ENCODE measurements around the gene CDR2. TPM values are rescaled to one million over a fixed set of nuclear protein-coding genes. Genes with fewer than 3 reads are reported as not detected.

CDR2 gene
- total and polyA plus RNA-seq, 12 donors: 11.3 to 31.2 (median 17.7) TPM

DNA sequence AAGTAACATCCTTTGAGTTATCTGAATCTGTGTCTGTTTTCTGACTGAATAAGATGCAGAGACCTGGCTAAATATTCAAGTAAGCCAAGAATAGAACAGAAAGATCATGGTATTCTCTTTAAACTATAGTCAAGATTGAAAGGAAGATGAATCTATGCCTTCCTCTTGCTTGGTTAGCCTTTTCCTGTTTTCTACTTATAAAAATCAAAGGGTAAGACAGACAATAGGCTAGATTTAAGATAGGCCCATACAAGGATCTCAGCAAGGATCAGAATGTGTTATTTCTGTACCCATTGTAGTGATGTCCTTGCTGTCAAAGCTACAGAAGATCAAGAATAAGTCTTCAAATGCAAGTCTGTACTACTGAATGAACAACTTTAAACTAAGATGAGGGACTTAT, 7.0 kb upstream of the CDR2 start:
- no peaks in the 10 kb centered on the region for H3K27me3 ChIP-seq
- no peak for DNase-seq
- TF ChIP-seq CTCF (IDR thresholded peaks at IDR 0.05) (no peak), POLR2A (IDR thresholded peaks at IDR 0.05) (no peak)
- no peaks in the 10 kb centered on the region for H3K4me1 ChIP-seq (replicated peaks in 1 of 2)
- intact Hi-C loops (cut with DNase I): no loop called here
- H3K27ac ChIP-seq: no peak overlapping the region
- no peaks in the 10 kb centered on the region for H3K36me3 ChIP-seq (replicated peaks in 1 of 2)
- H3K9me3 ChIP-seq (replicated peaks in 1 of 3): no peaks in the 10 kb centered on the region
- no peak overlapping the region for H3K4me3 ChIP-seq

DNA sequence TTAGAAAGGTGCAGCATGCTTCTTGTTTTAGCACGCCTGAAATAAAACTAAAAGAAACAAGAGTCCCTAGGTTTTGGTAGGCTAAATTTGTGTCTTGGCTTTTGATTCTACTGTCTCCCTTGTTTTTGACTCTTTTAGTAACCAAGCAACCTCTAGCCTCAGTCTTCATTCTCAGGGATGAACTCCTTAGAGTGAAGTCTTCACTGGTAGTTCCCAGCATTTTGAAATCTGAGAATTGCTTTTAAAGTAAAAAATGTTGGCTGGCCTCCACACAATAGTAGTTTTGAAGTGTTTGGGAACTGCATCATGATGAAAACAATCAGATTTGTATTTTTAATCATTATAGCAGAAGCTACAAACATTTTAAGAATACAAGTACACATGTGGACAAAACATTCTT, 6.1 kb upstream of the CDR2 start:
- DNase-seq: no peak
- Histone ChIP-seq H3K27me3 (no peaks in the 10 kb centered on the region), H3K4me1 (replicated peaks in 1 of 2) (peaks cover 0 to 2% of the 10 kb centered on the region in 2 donors), H3K27ac (no peak overlapping the region), H3K9me3 (replicated peaks in 1 of 3) (no peaks in the 10 kb centered on the region), H3K36me3 (replicated peaks in 1 of 2) (no peaks in the 10 kb centered on the region), H3K4me3 (no peak overlapping the region)
- TF ChIP-seq CTCF (IDR thresholded peaks at IDR 0.05): no peak
- TF ChIP-seq POLR2A (IDR thresholded peaks at IDR 0.05): no peak
- intact Hi-C loops (cut with DNase I): no loop called here
- 78 to 87% (median 83%) methylated on average over 1 of the region's 1 CpG for WGBS, 4 donors

DNA sequence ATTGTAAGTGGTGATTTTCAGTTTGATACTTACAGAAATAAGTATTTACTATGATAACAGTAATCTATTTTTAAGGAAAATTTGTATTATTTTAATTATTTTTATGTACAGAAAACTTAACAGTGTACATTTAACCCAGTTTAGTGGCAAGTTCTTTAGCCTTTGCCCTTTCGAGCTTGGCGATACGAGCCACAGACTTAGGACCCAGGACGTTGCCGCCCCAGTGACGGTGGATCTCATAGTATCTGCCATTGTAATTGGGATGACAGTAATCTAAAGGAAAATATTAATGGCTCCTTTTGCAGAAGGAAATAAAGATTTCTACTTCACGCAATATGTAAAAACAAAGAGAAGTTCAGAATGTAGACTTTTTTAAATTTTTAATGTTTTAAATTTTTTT, 5.2 kb upstream of the CDR2 start:
- no peak overlapping the region for H3K4me3 ChIP-seq
- peaks cover 0 to 7% of the 10 kb centered on the region in 2 donors for H3K4me1 ChIP-seq (replicated peaks in 1 of 2)
- TF ChIP-seq CTCF (IDR thresholded peaks at IDR 0.05) (no peak), POLR2A (IDR thresholded peaks at IDR 0.05) (no peak)
- no peak overlapping the region for H3K27ac ChIP-seq
- DNase-seq: no peak
- no peaks in the 10 kb centered on the region for H3K36me3 ChIP-seq (replicated peaks in 1 of 2)
- 94 to 97% (median 95%) methylated on average over 7 of the region's 7 CpGs for WGBS, 4 donors
- intact Hi-C loops (cut with DNase I): no loop called here
- H3K9me3 ChIP-seq (replicated peaks in 1 of 3): no peaks in the 10 kb centered on the region
- H3K27me3 ChIP-seq: no peaks in the 10 kb centered on the region

DNA sequence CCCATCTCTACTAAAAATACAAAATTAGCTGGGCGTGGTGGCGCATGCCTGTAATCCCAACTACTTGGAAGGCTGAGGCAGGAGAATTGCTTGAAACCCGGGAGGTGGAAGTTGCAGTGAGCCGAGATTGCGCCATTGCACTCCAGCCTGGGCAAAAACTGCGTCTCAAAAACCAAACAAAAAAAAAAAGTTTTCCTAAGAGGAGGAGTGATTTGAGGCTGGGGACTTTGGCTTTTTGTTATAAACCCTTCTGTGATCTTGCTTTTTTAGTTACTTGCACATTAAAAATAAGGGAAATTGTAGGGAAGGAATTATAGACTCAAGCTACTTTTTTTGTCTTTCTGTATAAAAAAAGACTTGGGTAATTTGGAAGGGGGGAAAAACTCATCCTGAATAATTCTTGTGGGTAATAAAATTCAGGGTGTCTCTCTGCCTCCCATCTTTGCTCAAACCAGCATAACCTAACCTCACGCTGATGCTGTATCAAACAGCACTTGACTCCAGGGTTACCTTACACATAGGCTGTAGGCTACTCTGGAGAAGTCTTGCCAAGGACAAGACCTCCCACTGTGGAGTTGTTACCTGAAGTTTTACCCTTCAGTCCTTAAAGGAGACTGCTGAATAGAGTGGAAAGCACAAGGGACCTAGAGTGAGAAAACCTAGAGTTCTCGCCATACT, 1.7 kb upstream of the CDR2 start:
- peaks cover 5 to 25% of the 10 kb centered on the region in 2 donors for H3K4me1 ChIP-seq (replicated peaks in 1 of 2)
- no peaks in the 10 kb centered on the region for H3K36me3 ChIP-seq (replicated peaks in 1 of 2)
- no peaks in the 10 kb centered on the region for H3K9me3 ChIP-seq (replicated peaks in 1 of 3)
- no peaks in the 10 kb centered on the region for H3K27me3 ChIP-seq
- no peak overlapping the region for H3K27ac ChIP-seq
- no peak for TF ChIP-seq POLR2A (IDR thresholded peaks at IDR 0.05)
- no peak overlapping the region for H3K4me3 ChIP-seq
- intact Hi-C loops (cut with DNase I): no loop called here
- WGBS, 4 donors: 86 to 92% (median 87%) methylated on average over 8 of the region's 8 CpGs
- no peak for DNase-seq

Measured in adrenal gland (tissue), 12 donors.